Kidney epithelial cell (primary cell): ENCODE measurements around the gene LETM1. TPM values are rescaled to one million over a fixed set of nuclear protein-coding genes. Genes with fewer than 3 reads are reported as not detected.
"Not testable (repeated sequence)": the region's sequence is repeated elsewhere in the genome, so short reads cannot be mapped to it uniquely, and the experiment has no call there.

Experiments
- DNase-seq: peaks from one replicate; pipeline ENCODE4 v3.0.0-alpha.2; 2010; ENCODE audit warnings: low read depth
- H3K27me3 ChIP-seq: 2 replicates; pipeline ENCODE4 v1.6.0; 2011; ENCODE audit warnings: low read length; ENCODE audit not compliant: control insufficient read depth, insufficient read depth
- H3K36me3 ChIP-seq: 2 replicates; pipeline ENCODE4 v1.5.1; 2011; ENCODE audit warnings: low read length; ENCODE audit not compliant: control insufficient read depth, insufficient read depth
- H3K4me3 ChIP-seq: 2 replicates; pipeline ENCODE4 v1.5.1; 2011; ENCODE audit warnings: low read depth, mild to moderate bottlenecking, control low read depth, low read length
- CTCF ChIP-seq: IDR thresholded peaks from 2 replicates; pipeline ENCODE4 v1.5.1; 2011; ENCODE audit warnings: mild to moderate bottlenecking, moderate library complexity, low read length, control low read depth, inconsistent platforms; ENCODE audit not compliant: insufficient read depth, poor library complexity, severe bottlenecking
- total RNA-seq: library from RNA; depleted of rRNA; stranded (reverse); fragments of >200 nt; gene quantifications from 2 replicates; pipeline ENCODE4 v1.2.3, GENCODE V29; 2015

LETM1 gene
- total RNA-seq, 1 donor from 2014 or later, result 41.5 TPM

- DNase-seq, result no peak
- Histone ChIP-seq H3K36me3 (no peaks in the 10 kb centered on the region), H3K27me3 (no peaks in the 10 kb centered on the region), H3K4me3 (no peak overlapping the region)
- TF ChIP-seq CTCF, result no peak
Measured at GRCh38 chr4:1846580-1846979, 9.4 kb downstream of the LETM1 start.

GRCh38 chr4:1844618-1845017, 11.3 kb downstream of the LETM1 start:
- H3K36me3 ChIP-seq, H3K4me3 ChIP-seq, DNase-seq, H3K27me3 ChIP-seq: not testable (repeated sequence)

GRCh38 chr4:1843852-1844251, 12.1 kb downstream of the LETM1 start:
- no peak for DNase-seq
- Histone ChIP-seq H3K4me3 (no peak overlapping the region), H3K36me3 (no peaks in the 10 kb centered on the region), H3K27me3 (no peaks in the 10 kb centered on the region)
- TF ChIP-seq CTCF, result no peak

- no peak for DNase-seq
- Histone ChIP-seq H3K36me3 (no peaks in the 10 kb centered on the region), H3K27me3 (no peaks in the 10 kb centered on the region), H3K4me3 (no peak overlapping the region)
- no peak for TF ChIP-seq CTCF
Measured at GRCh38 chr4:1842993-1843448, 12.9 kb downstream of the LETM1 start.

- DNase-seq, result no peak
- no peaks in the 10 kb centered on the region for H3K36me3 ChIP-seq
- no peaks in the 10 kb centered on the region for H3K27me3 ChIP-seq
- no peak overlapping the region for H3K4me3 ChIP-seq
- no peak for TF ChIP-seq CTCF
Measured at GRCh38 chr4:1842339-1842895, 13.5 kb downstream of the LETM1 start.

GRCh38 chr4:1841887-1842210, 14.1 kb downstream of the LETM1 start:
- no peaks in the 10 kb centered on the region for H3K36me3 ChIP-seq
- H3K27me3 ChIP-seq, result no peaks in the 10 kb centered on the region
- no peak overlapping the region for H3K4me3 ChIP-seq
- DNase-seq, result no peak
- TF ChIP-seq CTCF, result no peak
